GM19351 (cell line): Measurements from ENCODE around the gene FBXO34.
A peak's percentile ranks its signal among the peaks of the same experiment; 100 is the strongest.

Experiments
- ATAC-seq: cut with Tn5 transposase; IDR thresholded peaks from one replicate; pipeline ENCODE4 v1.9.1; 2021; ENCODE audit warnings: mild to moderate bottlenecking, moderate library complexity; ENCODE audit not compliant: unreplicated experiment

The FBXO34 gene

GRCh38 chr14:55270832-55271571, at the start of gene FBXO34:
Gene FBXO34 (plus strand): TSS chr14:55271421. CDS start chr14:55350391, 78,970 bp downstream.
- peak; percentile 78 for ATAC-seq

- no peak for ATAC-seq
These were observed 49.3 kb upstream of the FBXO34 start for GRCh38 chr14:55221968-55222367.

GRCh38 chr14:55223364-55223763, 47.9 kb upstream of the FBXO34 start:
- ATAC-seq = no peak

- ATAC-seq = no peak
These were observed 43.0 kb upstream of the FBXO34 start for GRCh38 chr14:55228261-55228660.

- ATAC-seq = no peak
These were observed 37.6 kb upstream of the FBXO34 start for GRCh38 chr14:55233591-55233990.

GRCh38 chr14:55238019-55238680, 33.1 kb upstream of the FBXO34 start:
- no peak for ATAC-seq

GRCh38 chr14:55239320-55239719, 31.9 kb upstream of the FBXO34 start:
- no peak for ATAC-seq

- ATAC-seq = no peak
These were observed 30.6 kb upstream of the FBXO34 start for GRCh38 chr14:55240526-55241178.

GRCh38 chr14:55241673-55242072, 29.5 kb upstream of the FBXO34 start:
- no peak for ATAC-seq

GRCh38 chr14:55243386-55243785, 27.8 kb upstream of the FBXO34 start:
- no peak for ATAC-seq

- ATAC-seq = no peak
These were observed 27.4 kb upstream of the FBXO34 start for GRCh38 chr14:55243813-55244212.

- peak; percentile 59 for ATAC-seq
These were observed 25.5 kb upstream of the FBXO34 start for GRCh38 chr14:55245657-55246268.

GRCh38 chr14:55248411-55248810, 22.8 kb upstream of the FBXO34 start:
- no peak for ATAC-seq

GRCh38 chr14:55249423-55249822, 21.8 kb upstream of the FBXO34 start:
- ATAC-seq = no peak

- no peak for ATAC-seq
These were observed 17.9 kb upstream of the FBXO34 start for GRCh38 chr14:55253276-55253675.

- ATAC-seq = no peak
These were observed 16.6 kb upstream of the FBXO34 start for GRCh38 chr14:55254581-55254980.

GRCh38 chr14:55255979-55256378, 15.2 kb upstream of the FBXO34 start:
- ATAC-seq = no peak

GRCh38 chr14:55256586-55256985, 14.6 kb upstream of the FBXO34 start:
- no peak for ATAC-seq

GRCh38 chr14:55265197-55265596, 6.0 kb upstream of the FBXO34 start:
- ATAC-seq = no peak

- ATAC-seq = no peak
These were observed 3.4 kb upstream of the FBXO34 start for GRCh38 chr14:55267820-55268219.

GRCh38 chr14:55271572-55272298, 514 bp downstream of the FBXO34 start:
- ATAC-seq = peak; percentile 48
